Adipose tissue (tissue), 3 donors: ENCODE results near the gene TMEM145. TPM values are rescaled to one million over a fixed set of nuclear protein-coding genes. Genes with fewer than 3 reads are reported as not detected.

Experiments used
- H3K27ac ChIP-seq: one replicate; pipeline ENCODE4 v1.5.1; 2013; ENCODE audit warnings: low read depth, low read length
- WGBS, 3 donors: extraction: QIAGEN DNeasy Blood & Tissue Kit; methylation state at CpG; one replicate each; pipeline ENCODE4 v1.1.7; 2013; 5-methylcytosine and 5-hydroxymethylcytosine counted together
- polyA plus RNA-seq, 3 donors: library from polyadenylated mRNA; stranded (reverse); fragments of 200-250 nt; gene quantifications; one replicate each; pipeline ENCODE4 v1.2.3, GENCODE V29; 2013
- donor health status: healthy with polysubstance abuse.
- donor health status: Bipolar disorder and iron deficiency.
- donor health status: healthy.

The TMEM145 gene
- polyA plus RNA-seq, 3 donors, result 0.10 to 1.4 TPM; not detected in 1

DNA sequence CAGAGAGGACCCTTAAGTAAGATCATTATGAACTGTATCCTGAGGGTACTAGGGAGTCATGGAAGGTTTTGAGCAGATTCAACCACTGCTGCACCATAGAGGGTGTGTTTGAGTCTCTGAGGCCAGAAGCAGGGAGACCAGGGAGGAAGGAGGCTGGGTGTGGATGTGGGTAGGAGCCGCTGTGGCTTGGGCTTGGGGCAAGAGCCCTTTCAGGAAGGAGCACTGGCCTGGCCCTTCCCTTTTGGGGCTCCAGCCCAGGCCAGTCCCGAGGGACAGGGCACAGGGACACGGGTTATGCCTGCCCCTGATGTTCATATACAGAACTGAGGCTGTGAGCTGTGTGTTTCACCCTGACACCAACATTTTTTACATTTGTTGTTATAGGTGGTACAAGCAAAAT, 36.8 kb upstream of the TMEM145 start:
- WGBS, 3 donors, result 29 to 71% (median 39%) methylated on average over 3 of the region's 3 CpGs
- no peak overlapping the region for H3K27ac ChIP-seq

DNA sequence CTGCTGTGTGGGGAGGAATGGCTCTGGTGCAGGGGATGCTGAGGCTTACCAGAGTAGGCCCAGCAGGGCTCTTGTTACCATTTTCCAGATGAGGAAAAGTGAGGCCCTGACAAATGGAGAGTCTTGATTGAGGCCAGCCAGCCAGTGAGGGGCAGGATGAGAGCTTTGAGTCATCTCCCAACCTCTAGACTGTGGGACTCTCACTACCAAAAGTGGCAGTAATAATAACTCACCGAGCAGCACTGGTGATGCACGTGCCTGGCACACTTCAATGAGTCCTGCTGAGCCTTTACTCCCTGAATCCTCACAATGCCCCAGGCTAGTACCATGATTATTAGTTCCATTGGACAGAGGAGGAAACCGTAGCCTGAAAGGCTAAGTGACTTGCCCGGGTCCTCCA, 36.3 kb upstream of the TMEM145 start:
- no peak overlapping the region for H3K27ac ChIP-seq
- WGBS, 3 donors, result 88 to 91% (median 90%) methylated on average over 4 of the region's 4 CpGs

DNA sequence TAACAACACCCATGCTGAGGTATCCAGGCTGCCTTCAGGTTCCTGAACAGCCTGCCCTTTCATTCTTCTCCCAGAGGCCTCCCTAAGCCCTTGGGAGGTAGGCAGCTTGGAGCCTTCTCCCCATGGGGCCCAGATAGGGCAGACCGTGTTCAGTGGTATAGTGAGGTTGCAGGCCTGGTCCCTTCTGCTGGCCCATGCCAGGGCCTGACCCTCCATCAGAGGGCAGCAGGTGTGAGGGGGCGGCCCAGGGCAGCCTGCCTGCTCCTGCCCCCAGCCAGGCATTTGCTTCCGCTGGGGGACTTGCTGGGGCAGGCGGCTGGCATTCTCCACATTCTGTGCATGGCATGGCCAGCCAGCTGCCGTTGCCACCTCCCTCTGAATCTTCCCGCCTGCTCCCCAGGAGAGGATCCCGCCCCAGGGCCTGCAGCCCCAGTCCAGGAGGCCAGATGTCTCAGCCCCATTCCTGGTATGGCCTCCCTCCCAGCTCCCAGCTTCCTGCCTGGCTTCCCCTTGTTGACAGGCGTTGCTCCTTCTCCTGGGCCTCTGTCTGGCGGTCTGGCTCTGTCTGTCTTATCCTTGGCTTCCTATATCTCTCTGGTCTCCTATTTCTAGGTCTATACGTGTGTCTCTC, 35.2 kb upstream of the TMEM145 start:
- 55 to 63% (median 58%) methylated on average over 10 of the region's 10 CpGs for WGBS, 3 donors
- peak overlapping the region; percentile 36 for H3K27ac ChIP-seq

GRCh38 chr19:42278452-42279154, 34.5 kb upstream of the TMEM145 start:
- WGBS, 3 donors, result 53 to 71% (median 68%) methylated on average over 5 of the region's 5 CpGs
- peak overlapping the region; percentile 36 for H3K27ac ChIP-seq

DNA sequence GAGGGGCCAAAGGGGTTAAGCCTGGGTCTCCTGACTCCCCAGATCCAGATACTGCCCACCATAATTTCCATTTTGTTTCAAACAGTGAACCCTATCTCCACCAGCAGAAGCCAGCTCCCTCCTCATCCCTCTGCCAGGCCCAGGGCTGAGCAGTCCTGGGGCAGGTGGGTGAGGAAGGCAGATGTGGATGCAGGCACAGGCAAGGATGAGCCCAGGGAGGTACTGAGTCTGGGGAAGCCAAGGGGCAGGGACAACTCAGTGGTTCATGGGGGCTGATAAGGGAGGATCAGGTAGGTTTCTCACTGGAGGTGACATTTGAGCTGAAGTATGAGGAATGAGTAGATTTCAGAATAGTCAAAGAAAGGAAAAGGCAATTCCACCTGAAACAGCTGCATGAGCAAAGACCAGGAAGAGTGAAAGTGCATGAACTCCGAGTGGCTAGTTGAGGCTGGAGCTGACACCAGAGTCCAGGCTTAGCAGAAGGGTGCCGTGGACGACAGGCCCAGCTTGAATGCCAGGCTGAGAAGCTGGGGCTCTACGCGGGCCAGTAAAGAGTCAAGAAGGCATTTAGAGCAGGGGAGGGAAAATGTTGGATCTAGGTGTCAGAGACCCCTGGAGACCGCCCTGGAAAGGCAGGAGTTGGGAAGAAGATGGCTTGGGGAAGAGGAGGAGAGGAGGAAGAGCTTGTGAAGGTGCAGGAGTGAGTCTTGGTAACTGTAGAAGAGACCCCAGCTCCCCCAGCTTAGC, 33.8 kb upstream of the TMEM145 start:
- H3K27ac ChIP-seq, result no peak overlapping the region
- WGBS, 3 donors, result 13 to 17% (median 13%) methylated on average over 6 of the region's 6 CpGs

DNA sequence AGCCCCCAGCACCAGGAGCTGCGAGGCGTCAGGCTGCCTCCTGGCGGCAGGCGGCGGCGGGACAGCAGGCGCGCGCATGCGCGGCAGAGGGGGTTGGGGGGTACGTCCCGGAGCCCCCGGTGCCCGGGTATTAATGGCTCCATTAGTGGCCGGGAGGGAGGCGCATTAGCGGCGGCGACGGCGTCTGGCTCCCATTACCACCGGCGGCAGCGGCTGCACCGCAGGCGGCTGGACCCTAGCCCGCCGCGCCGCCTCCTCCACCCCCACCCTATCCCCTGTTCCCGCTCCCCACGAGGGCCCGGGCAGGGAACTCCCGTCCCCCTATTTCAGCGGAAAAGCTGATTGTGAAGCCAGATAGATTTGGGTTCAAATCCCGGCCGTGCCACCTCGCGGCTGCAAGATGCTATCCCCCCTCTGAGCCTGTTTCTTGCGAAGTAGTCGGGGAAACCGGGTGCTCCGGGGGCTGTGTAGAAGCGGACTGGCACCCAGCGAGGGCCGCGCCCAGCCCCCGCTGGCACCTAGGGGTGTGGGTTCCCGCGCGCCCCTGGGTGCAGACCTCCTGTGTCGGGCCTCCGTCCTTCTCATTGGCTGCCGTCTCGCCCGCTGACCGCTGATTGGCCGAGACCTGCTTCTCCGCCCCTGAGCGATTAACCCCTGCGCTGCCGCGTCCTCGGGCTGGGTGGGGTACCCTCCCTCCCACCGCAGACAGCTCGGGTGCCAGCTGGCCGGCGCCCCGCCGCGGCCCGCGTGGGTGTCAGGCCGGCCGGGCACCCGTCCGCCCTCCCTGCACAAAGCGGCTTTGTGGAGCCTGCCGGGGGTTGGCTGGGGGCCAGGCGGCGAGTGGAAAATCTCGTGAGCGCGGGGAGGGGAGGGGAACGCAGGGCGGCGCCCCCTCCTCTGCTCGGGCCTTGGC, 33.0 kb upstream of the TMEM145 start:
- 0 to 1% (median 0%) methylated on average over 66 to 88 of the region's 89 CpGs for WGBS, 3 donors
- peak overlapping the region; percentile 83 for H3K27ac ChIP-seq

GRCh38 chr19:42280815-42281145, 32.3 kb upstream of the TMEM145 start:
- H3K27ac ChIP-seq, result peak overlapping the region; percentile 83
- WGBS, 3 donors, result 0 to 2% (median 1%) methylated on average over 14 to 20 of the region's 20 CpGs

GRCh38 chr19:42281146-42281826, 31.8 kb upstream of the TMEM145 start:
- WGBS, 3 donors, result 7 to 34% (median 11%) methylated on average over 22 to 25 of the region's 25 CpGs
- peak overlapping the region; percentile 83 for H3K27ac ChIP-seq

GRCh38 chr19:42281827-42282762, 31.0 kb upstream of the TMEM145 start:
- 23 to 36% (median 27%) methylated on average over 7 of the region's 7 CpGs for WGBS, 3 donors
- peak overlapping the region; percentile 68 for H3K27ac ChIP-seq

DNA sequence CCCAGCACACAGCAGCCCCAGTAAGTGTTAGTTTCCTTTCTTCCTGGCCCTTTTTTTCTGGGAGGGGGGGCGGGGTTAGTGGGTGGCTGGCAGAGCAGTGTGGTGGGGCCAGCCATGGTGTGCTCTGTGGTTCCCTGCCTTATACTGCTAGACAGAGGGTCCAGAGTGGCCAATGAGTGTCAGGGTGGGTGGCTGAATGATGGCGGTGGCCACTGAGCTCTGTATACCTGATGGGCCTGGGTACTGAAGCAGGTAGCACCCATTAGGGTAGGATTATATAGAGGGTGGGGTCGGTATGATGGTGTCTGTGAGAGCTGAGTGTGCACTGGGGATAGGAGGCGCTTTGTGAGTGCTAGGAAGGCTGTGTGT, 30.3 kb upstream of the TMEM145 start:
- 37 to 53% (median 43%) methylated on average over 4 of the region's 4 CpGs for WGBS, 3 donors
- no peak overlapping the region for H3K27ac ChIP-seq

DNA sequence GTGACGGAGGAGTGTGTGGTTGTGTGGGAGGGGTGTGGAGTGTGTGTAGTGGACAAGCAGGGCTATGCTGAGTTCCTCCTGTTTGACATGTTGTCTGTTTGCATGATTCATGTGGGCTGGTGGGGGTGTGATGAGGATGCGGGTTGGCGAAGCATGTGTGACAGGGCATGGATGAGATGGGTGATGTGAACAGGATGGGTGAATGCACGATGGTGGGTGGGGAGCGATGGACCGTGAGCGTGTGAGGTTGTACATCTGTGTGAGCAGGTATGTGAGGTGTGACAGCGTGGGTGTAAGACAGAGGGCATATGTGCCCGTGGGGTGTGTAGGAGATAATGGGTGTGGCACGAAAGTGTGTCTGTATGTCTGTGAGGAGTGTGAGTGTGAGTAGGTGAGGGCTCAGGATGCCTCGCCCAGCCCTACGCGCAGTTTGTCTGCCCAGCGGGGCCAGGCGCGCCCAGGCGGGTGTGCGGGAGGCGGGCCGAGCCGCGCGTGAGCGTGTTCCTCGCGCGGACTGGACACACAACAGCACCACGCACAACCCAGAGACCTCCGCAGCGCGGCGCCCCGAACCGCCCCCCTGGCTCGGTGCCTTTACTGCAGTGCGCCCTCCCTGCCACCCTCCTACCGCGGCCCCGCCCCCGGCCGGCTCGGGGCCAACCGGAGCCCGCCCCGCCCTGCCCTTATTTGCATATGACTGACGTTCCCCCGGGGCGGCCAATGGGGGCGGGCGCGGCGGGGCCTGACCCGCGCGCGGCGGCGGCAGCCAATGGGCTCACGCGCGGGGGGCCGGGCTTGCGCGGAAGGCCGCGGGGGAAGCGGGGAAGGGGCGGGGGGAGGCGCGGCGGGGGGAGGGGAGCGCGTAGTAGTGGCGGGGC, 29.7 kb upstream of the TMEM145 start:
- 1 to 3% (median 3%) methylated on average over 23 to 73 of the region's 74 CpGs for WGBS, 3 donors
- H3K27ac ChIP-seq, result no peak overlapping the region

DNA sequence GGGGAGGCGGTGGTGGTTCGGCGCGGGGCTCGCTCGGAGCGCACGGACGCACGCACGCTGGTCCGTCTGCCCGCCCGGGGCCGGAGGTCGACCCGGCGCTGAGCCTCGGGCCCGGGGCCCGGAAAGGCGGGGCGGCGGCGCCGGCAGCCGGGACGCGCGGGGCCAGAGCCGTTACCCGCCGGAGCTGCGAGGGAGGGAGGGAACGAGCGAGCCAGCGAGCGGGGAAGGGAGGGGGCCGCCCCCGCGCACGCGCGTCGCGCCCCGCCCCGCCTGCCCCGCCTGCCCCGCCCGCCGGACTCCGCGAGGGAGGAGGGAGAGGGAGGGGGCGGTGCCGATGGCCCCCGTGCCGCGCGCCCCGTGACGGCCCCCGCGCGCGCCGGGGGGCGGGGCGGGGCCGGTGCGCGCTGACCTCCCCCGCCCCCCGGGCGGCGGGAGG, 29.0 kb upstream of the TMEM145 start:
- no peak overlapping the region for H3K27ac ChIP-seq
- 0 to 1% (median 0%) methylated on average over 1 to 54 of the region's 76 CpGs for WGBS, 3 donors

DNA sequence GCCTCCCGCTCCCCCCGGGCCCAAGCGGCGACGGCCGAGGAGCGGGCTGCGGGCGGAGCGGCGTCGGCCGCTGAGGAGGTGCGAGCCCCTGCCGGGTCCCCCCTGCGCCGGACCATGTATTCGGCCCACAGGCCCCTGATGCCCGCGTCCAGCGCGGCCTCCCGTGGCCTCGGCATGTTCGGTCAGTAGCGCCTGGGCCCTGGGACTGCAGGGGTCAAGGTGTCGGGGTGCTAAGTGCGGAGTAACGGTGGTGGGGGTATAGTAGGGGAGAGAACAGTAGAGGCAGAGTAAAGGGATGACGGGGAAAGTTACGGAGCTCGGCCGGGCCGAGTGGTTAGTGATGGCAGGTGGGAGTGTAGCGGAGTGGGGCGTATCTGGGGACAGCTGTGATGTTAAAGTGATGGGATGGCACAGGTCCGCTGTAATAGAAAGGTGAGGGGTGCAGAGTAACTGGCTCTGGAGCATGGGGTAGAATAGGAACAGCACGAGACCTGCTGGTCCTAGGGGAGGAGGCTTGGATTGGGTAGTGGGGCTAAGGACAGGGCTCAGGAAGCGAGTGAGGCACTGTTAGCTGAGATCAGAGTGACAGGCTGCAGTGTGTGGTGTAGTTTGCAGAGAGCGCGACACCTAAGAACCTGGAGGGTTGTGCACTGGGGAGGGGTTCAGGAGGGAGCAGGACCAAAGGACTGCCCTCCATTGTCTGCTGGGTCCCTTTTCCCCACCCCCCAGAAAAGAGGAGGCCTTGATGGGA, 28.3 kb upstream of the TMEM145 start:
- WGBS, 3 donors, result 2 to 3% (median 3%) methylated on average over 28 to 41 of the region's 41 CpGs
- H3K27ac ChIP-seq, result no peak overlapping the region

- WGBS, 3 donors, result 21 to 48% (median 24%) methylated on average over 4 to 5 of the region's 5 CpGs
- no peak overlapping the region for H3K27ac ChIP-seq
Observed at GRCh38 chr19:42285541-42285941, 27.6 kb upstream of the TMEM145 start.

DNA sequence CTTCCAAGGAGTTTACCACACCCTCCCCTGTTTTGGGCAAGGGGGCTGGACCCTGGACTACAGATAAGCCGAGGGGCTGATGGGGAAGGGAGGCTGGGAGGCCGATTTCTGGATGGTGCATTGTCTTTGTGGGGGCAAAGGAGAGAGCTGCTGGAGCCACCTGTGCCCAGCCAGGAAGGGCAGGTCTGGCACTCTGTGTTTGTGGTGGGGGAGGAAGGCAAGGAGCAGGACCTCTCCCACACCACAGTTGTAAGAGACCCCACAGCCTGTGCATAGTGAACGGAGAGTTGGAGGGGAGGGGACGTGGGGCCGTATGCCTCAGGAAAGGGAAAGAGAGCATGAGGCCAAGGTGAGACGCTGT, 27.1 kb upstream of the TMEM145 start:
- H3K27ac ChIP-seq, result no peak overlapping the region

More for the DNA sequence above, 27.1 kb upstream of the TMEM145 start:
- 8 to 47% (median 28%) methylated on average over 6 of the region's 6 CpGs for WGBS, 3 donors
